ENCODE data around the gene CD93. TPM values are rescaled to one million over a fixed set of nuclear protein-coding genes. Genes with fewer than 3 reads are reported as not detected.

The CD93 gene
- total RNA-seq, 1 donor from 2014 or later: 5.5 TPM

GRCh38 chr20:23120936-23121750 lies 35.0 kb upstream of the CD93 start:
- intact Hi-C loops (cut with micrococcal nuclease): no loop called here

DNA sequence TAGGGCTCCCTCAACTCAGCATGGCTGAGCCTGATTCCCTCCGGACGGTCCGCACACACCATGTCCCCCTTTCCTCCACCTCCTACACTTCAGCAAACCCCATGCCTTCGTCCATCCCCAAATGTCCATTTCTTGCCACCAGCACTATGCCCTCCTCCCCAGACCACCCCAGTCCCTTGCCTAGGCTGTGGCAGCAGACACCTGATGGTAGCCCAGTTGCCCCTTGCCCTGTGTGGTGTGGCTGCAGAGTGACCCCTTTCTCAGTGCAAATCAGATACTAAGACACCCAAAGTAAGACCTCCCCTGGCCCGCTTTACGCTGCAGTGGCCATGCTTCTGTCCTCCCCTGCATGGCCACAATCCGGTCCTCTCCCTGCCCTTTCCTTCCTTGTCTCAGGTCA lies 34.1 kb upstream of the CD93 start:
- intact Hi-C loops (cut with micrococcal nuclease): no loop called here

GRCh38 chr20:23119456-23120216 lies 33.5 kb upstream of the CD93 start:
- intact Hi-C loops (cut with micrococcal nuclease): no loop called here

GRCh38 chr20:23118766-23119165 lies 32.6 kb upstream of the CD93 start:
- intact Hi-C loops (cut with micrococcal nuclease): no loop called here

- intact Hi-C loops (cut with micrococcal nuclease): no loop called here
Observed at GRCh38 chr20:23118144-23118543, 32.0 kb upstream of the CD93 start.

- intact Hi-C loops (cut with micrococcal nuclease): no loop called here
Observed at GRCh38 chr20:23117738-23118137, 31.6 kb upstream of the CD93 start.

GRCh38 chr20:23116311-23117089 lies 30.4 kb upstream of the CD93 start:
- intact Hi-C loops (cut with micrococcal nuclease): no loop called here

DNA sequence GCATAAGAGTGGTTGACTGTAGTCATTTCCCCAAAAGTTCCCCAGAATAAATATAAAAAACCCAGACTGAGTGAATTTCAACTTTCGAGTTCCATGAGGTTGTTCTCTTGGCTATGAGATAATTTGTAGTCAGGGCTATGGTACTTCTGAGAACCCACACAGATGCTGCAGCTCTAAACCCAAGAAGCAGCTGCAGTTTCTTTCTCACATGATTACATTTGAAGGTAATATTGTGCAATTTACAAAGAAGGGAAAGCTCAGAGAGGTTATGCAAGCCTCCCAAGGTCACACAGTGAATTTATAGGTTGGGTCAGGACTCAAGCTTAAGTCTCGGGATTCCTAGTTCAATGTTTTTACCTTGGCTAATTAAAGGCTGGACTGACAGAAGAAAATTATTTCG lies 29.7 kb upstream of the CD93 start:
- intact Hi-C loops (cut with micrococcal nuclease): no loop called here

DNA sequence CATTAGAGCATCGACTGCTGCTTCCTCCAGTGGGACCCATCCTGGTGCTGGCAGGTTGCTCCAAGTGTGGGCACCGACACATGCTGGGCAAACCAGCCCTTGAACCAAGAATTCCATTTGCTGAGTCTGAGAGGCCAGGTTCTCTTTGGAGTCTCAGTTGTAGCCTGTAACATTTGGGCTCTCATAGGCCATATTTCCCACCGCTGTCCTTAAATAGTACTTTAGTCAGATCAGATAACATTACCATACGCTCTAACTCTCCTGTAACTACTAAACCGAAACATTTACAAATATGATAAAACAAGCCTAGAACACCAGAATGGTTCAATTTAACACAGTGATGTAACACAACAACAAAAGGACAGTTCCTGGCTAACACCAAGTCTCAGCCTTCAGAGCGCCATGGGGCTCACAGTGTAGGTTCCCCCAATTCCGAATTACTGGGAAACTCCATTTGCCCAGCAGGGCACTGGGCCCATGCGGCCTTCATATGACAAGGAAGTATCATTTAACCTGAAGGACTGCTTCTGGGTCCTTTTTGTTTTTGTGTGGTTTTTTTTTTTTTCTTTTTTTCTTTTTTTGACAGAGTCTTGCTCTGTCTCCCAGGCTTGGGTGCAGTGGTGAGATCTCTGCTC lies 28.4 kb upstream of the CD93 start:
- intact Hi-C loops (cut with micrococcal nuclease): no loop called here

- intact Hi-C loops (cut with micrococcal nuclease): no loop called here
Observed at GRCh38 chr20:23114018-23114417, 27.9 kb upstream of the CD93 start.

- intact Hi-C loops (cut with micrococcal nuclease): no loop called here
Observed at GRCh38 chr20:23112595-23112994, 26.5 kb upstream of the CD93 start.

DNA sequence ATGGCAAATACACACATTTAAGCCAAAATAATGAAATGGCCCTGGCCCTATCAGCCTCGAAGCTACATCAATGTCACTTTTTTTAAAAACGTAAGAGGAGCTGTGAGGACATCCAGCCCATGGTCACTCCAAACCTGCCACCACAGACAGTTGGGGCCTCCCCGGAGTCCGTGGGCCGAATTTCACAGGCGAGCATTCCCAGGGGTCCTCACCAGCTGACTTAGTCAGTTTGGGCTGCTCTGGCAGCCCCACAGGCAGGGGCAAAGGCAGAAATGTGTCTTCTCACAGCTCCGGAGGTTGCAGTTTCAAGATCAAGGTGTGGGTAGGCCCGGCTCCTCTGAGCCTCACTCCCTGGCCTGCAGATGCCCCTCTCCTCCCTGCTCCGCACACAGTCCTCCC lies 25.8 kb upstream of the CD93 start:
- intact Hi-C loops (cut with micrococcal nuclease): no loop called here

GRCh38 chr20:23111307-23111943 lies 25.3 kb upstream of the CD93 start:
- intact Hi-C loops (cut with micrococcal nuclease): no loop called here

GRCh38 chr20:23108871-23109270 lies 22.7 kb upstream of the CD93 start:
- intact Hi-C loops (cut with micrococcal nuclease): no loop called here

DNA sequence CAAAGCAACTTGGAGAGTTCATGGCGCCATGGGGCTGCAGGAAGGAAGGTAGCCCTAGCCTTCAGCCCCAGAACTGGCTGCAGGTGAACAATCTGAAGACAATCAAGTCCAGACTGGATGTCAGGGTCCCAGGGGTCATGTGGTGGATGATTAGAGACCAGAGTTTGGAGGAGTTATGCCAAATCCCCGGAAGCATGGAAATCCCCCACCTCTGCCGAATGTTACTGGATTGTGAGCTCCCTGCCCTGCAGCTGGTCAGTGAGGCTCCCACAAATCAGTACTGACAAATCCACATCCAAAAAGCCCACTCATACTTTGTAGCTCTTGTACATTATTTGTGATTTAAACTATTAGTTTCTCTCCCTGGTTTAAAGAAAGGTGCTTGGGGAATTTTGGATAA lies 21.3 kb upstream of the CD93 start:
- intact Hi-C loops (cut with micrococcal nuclease): no loop called here

- intact Hi-C loops (cut with micrococcal nuclease): no loop called here
Observed at GRCh38 chr20:23106271-23106851, 20.2 kb upstream of the CD93 start.

- intact Hi-C loops (cut with micrococcal nuclease): no loop called here
Observed at GRCh38 chr20:23105193-23105592, 19.1 kb upstream of the CD93 start.

- intact Hi-C loops (cut with micrococcal nuclease): no loop called here
Observed at GRCh38 chr20:23103284-23104018, 17.3 kb upstream of the CD93 start.

- intact Hi-C loops (cut with micrococcal nuclease): no loop called here
Observed at GRCh38 chr20:23101696-23102406, 15.7 kb upstream of the CD93 start.

All from T-helper 1 cell treated with Interleukin-12 subunit alpha and Interleukin-12 subunit beta and Interleukin-4 antibody, amounts not matched to agents 30 ng/mL and 1 ng/mL, for 36 hours (primary cell).